Activated CD8-positive, alpha-beta memory T cell treated with anti-CD3 and anti-CD28 coated beads for 36 hours (primary cell): Measurements from ENCODE around the gene CLCA2. TPM values are rescaled to one million over a fixed set of nuclear protein-coding genes. Genes with fewer than 3 reads are reported as not detected.

Experiments
- CTCF ChIA-PET: fragments of 350-600 bp; sonication (Branson Sonifier 250); formaldehyde crosslinking; loops from one replicate; lab custom pipeline; 2021; ENCODE audit warnings: antibody characterized with exemption; lab: Charles Lee
- POLR2A ChIA-PET: fragments of 350-600 bp; sonication (Branson Sonifier 250); formaldehyde crosslinking; loops from one replicate; lab custom pipeline; 2021; ENCODE audit warnings: antibody characterized with exemption; lab: Charles Lee
- total RNA-seq, 2 experiments: library from RNA; stranded (reverse); gene quantifications; one replicate each; pipeline ENCODE4 v1.2.3, GENCODE V29; 2021

CLCA2 gene
- total RNA-seq, 2 experiments from 2014 or later = not detected

DNA sequence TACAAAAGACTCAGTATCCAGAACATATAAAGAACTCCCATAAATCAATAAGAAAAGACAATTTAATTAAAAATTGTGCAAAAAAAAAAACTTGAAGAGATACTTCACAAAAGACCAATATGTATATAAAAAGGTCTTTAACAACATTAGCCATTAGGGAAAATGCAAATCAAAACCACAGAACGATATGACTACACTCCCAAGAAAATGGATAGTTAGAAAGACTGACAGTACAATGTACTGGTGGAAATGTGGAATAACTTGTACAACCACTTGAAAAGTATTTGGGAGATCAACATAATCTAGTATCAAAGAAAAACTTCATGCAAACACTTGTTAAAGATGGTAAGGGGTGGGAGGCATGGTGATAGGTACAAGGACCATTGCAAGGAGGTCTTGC, 40.8 kb downstream of the CLCA2 start:
- ChIA-PET POLR2A (no interaction called here), CTCF (no interaction called here)

DNA sequence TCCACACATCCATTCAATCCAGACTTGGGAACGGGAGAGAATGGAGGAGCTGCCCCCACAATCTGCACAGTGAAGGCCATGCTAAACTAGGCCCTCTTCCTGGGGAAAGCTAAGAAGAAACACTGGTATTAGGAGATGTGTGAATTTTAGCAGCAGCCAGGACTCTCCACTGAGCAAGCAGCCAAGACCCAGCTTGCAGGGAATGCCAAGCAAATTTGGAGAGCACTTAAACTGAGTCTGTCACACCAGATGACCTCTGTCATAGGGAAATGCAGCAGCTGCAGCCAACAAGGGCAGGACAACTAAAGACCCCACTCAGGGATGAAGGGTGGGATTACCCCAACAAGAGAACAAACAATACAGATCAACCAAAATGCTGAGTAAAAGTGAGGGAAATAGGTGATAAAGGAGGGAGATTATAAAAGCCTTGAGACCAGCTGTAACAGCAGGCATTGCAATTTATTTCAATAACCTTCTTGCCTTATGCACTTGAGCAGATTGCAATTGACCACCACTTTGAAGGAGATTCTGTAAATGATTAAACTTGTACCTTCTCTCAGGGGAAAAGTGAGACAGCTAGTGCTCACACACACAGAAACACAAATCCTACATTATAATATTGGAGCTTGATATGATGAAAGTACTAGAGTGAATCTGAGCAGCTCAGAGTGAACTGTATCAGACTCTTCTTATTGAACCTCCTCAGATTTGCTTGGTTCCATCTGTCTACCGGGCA, 42.3 kb downstream of the CLCA2 start:
- ChIA-PET CTCF (interaction anchor here (1.2 kb wide), 1 partner anchor 8 kb away, joined by 5 read pairs; no protein-coding TSS in a partner anchor), POLR2A (no interaction called here)

DNA sequence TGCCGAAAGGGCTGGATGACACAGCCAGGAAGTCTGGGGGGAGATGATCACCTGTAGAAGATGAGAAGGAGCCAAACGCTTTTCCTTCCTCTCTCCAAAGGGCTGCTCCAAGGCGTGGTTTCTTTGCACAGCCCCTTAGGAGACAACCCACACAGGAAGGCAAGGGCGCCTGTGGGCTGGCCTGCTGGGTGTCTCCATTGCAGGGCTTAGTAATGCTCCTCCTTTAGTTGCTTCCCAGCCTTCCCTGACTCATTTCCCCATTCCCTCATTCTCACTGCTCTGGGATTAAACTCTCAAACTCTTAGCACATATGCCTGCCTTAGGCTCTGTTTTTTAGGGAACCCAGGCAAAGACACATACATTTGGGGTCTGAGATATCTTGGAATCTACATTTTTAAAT, 43.0 kb downstream of the CLCA2 start:
- ChIA-PET POLR2A (no interaction called here), CTCF (no interaction called here)

DNA sequence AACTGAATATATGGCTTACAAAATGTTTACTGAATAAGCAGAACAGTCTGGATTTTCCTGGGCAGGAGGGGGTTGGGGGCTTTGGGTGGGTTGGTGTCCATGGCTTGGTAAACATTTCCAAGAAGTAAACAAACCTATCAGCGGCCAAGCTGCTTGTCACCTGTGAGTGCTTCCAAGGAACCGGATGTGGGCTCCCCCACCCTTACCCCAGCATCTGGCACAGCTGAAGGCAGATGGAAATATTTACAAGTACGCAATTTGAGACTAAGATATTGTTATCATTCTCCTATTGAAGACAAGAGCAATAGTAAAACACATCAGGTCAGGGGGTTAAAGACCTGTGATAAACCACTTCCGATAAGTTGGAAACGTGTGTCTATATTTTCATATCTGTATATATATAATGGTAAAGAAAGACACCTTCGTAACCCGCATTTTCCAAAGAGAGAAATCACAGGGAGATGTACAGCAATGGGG, 44.6 kb downstream of the CLCA2 start, which contains the start of gene CLCA1:
Gene CLCA1 (plus strand): TSS at position 427 of the 477 bp plus-strand sequence. CDS start 45 bp downstream, at position 472.
- CTCF ChIA-PET = interaction anchor here (1.2 kb wide), 1 partner anchor 28 kb away, joined by 3 read pairs; no protein-coding TSS in a partner anchor
- POLR2A ChIA-PET = no interaction called here

DNA sequence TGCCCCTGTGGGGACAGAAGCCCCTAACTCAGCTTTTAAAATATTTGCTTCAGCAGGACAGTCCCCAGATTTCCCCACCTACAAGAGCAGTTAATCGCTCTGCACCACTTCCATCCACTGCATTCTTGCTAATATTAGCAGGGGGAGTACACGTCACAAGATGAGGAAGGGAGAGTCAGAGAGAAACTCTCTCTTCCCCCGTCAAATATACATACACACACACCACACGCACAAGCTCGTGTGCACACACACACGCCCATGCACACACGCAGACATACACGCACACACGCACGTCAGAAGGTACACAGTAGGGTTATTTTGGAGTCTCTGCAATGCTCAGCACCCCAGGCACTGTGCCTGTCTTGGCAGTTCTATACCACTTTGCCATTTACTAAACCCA, 46.9 kb downstream of the CLCA2 start:
- CTCF ChIA-PET = no interaction called here
- POLR2A ChIA-PET = no interaction called here

DNA sequence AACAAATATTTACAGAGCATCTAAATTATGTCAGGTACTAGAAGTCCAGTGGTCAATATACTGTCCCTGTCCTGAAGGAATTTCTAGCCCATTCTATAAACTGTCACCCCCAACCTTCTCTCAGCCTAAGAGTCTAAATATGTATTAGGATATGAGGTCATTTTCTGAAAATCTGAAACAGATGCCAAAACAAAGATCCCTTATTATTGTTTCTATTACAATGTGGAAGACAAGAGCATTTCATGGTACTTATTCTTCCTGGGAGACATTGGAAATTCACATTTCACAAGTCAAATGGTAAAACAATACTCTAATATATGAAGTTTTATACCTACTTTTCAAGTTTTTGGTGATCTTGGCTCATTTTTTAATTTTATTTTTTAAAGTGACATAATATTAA, 47.3 kb downstream of the CLCA2 start:
- ChIA-PET POLR2A (no interaction called here), CTCF (no interaction called here)

DNA sequence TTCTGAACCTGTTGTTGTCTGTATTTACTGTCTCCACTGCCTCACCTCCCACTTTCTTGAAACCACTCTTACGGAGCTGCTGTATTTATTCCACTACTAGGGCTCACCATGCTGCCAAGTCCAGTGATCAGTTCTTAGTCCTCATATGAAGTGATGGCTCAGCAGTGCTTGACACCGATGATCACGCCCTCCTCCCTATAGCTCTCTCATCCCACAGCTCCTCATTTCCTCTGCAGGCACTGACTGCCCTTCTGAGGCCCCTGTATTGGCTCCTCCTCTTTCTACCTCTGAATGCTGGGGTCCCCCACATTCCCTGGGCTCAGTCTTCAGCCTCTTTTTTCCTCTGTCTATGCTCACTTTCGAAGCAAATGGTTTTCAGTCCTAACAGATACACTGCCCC, 48.2 kb downstream of the CLCA2 start:
- ChIA-PET CTCF (interaction anchor here (0.5 kb wide), 1 partner anchor 192 kb away, joined by 3 read pairs; no protein-coding TSS in a partner anchor), POLR2A (no interaction called here)

DNA sequence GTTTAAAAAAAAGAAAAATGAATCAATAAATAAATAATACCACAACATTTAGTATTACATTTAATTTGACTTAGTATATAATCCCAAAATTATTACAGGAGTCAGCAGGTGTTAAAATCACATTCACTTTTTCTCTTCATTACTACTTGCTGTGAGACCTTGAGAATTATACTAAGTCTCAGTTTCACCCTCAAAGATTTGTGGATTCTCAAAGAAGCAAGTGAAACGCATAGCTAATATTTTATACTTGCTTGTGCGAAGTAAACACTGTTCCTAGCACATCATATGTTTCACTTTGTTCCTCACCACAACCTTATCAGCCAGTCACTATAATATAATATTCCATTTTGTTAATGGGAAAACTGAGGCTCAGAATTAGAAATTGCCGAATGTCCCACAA, 48.8 kb downstream of the CLCA2 start:
- CTCF ChIA-PET = interaction anchor here (0.5 kb wide), 1 partner anchor 18 kb away, joined by 3 read pairs; no protein-coding TSS in a partner anchor
- POLR2A ChIA-PET = no interaction called here

DNA sequence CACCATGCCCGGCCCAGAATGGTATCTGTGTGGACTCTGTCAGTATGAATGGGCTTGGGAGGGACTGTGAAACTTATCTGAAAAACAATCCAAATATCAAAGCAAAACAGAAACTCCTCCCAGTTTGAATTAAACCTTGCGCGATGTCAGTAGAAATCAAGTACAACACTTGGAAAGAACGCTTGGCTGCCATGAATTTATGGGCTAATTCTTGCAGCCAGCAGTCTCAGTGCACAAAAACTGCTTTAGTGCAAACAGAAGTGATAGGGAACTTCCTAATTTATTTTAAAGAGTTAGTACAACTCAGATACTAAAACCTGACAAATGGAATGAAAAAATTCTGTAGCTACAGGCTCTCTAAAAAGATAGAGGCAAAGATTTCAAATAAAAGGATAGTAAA, 53.3 kb downstream of the CLCA2 start:
- CTCF ChIA-PET = no interaction called here
- POLR2A ChIA-PET = no interaction called here

DNA sequence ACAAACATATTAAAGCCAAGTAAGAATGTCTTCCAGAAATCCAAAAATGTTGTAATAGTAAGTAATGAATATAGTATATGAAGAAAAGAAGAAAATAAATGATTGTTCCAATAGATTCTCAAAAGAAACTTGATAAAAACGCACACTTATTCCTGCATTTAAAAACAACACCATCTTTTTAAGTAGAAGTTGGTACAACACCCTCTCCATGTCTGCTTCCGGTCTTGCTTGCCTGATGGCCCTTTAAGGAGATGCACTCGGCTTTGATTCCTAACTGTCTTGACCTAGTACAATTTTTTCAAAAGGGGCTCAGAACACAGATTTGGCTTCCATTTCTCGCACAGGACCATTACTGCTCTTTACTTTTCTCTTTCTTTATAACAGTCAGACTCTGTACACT, 53.7 kb downstream of the CLCA2 start:
- POLR2A ChIA-PET = no interaction called here
- CTCF ChIA-PET = no interaction called here

DNA sequence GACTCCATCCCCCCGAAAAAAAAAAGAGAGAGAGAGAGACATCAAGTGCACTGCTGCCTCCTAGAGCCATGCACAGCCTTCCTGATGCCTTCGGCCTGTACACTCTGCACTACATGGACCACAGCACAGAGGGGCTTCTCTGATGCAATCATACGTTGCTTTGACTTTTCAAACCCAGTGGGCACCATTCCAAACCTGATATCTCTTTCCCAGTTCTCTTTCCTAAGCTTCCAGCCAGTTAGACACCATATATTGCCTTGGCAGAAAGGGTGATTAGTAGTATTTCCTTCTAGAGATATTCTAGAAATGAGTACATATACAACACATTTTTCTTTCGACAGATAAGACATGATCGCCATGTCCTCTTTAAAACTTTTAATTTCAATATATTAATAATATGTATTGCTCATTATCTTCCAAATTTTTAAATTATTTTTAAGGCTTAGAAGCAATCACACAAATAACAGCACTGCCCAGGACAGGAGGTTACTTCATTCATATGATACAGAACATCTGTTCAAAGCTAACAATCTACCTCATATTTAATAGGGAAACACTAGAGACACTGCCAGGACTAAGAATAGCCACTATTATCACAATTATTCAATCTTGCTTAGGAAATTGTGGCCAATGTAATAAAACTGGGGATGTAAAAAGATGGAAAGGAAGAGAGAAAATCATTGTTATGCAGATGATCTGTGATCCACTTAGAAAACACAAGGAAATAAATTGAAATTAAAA, 54.6 kb downstream of the CLCA2 start:
- CTCF ChIA-PET = no interaction called here
- POLR2A ChIA-PET = no interaction called here

DNA sequence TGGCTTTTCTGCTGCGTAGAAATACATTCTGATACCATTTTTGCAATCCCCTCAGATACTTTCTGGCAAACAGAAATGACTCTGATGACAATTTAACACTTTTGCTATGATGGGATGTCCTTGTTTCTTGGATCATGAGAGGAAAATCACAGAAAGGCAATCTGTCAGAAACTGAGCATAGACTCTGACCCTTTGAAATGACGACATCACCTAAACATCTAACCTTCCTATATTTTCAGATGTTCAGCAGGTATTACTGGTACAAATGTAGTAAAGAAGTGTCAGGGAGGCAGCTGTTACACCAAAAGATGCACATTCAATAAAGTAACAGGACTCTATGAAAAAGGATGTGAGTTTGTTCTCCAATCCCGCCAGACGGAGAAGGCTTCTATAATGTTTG, 58.0 kb downstream of the CLCA2 start:
- ChIA-PET POLR2A (no interaction called here), CTCF (no interaction called here)

DNA sequence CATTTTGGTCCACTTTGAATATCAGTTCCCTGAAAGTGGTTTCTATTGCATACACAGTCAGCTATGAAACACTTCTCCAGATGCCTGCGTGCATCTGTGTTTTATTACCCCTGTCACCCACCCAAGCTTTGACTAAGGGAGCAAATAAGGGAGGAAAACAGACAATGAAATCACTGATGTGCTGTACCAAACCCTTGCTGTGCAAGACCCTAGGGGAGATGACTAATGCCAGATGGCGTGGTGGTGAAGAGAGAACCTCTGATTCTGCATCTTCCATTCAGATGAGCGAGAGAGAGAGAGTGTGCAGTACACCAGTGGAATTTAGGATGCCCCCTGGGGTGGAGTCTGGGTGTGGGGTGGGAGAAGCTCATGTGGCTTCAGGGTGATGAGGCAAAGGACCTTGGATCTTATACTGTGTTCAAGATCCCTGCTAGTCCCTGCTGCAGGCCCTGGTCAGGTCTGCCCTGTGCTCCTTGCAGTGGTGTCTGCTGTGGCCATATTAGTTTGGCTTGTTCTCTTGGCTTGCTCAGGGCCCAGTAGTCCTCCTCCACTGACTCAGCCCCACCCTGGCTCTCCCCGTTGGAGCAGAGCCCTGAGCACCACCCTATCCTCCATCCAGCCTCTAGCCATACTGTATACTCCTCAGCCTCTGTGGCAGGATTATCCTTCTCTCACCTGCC, 63.3 kb downstream of the CLCA2 start:
- ChIA-PET POLR2A (no interaction called here), CTCF (interaction anchor here (5.8 kb wide), 1 partner anchor 13 kb away, joined by 18 read pairs; no protein-coding TSS in a partner anchor)

DNA sequence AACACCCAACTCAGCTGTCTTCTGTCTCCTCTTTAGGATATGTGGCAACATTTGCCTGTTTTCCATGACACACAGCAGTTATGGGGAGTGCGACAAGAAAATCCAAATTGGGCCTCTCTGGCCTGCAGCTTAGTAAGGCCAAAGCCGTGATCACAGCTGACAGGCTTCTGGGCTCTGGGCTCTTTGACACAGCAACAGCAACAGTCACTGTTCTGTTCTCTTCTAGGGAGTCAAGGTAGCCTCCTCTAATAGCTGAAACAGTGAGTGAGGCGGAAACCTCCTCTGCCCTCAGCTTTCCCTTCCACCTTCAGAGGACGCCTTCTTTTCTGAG, 63.8 kb downstream of the CLCA2 start:
- POLR2A ChIA-PET = no interaction called here
- CTCF ChIA-PET = interaction anchor here (5.8 kb wide), 1 partner anchor 12 kb away, joined by 18 read pairs; no protein-coding TSS in a partner anchor

DNA sequence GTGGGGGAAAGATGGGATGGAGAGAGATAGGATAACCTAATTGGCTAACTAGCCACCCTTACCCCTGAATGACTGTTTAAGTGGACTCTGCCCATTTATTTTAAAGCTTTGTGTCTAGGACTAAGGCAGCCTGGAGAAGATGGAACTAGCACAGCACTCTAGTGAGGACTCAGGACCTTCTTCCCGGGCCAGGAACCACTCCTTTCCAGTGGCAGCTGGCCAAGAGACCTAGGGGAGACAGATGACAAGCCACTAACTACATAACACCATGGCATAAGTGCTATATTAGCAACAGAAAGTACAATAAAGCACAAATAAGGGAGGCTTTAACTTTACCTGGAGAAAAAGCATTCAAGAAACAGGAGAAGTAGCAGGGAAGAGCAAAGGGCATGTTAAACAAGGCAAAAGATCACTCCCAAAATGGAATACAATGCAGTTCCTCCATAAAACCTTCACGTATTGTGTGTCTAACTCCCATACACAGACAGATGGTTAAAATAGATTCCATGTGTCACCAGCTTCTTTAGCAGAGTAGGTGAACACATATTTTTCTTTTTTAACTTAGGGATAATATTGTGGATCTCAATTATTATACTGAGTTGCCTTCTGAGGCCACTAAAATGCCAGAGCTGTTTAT, 65.4 kb downstream of the CLCA2 start:
- CTCF ChIA-PET = interaction anchor here (0.7 to 5.8 kb wide), 3 partner anchors 11 to 67 kb away, joined by 3 to 18 read pairs (median 4); no protein-coding TSS in a partner anchor
- POLR2A ChIA-PET = no interaction called here

DNA sequence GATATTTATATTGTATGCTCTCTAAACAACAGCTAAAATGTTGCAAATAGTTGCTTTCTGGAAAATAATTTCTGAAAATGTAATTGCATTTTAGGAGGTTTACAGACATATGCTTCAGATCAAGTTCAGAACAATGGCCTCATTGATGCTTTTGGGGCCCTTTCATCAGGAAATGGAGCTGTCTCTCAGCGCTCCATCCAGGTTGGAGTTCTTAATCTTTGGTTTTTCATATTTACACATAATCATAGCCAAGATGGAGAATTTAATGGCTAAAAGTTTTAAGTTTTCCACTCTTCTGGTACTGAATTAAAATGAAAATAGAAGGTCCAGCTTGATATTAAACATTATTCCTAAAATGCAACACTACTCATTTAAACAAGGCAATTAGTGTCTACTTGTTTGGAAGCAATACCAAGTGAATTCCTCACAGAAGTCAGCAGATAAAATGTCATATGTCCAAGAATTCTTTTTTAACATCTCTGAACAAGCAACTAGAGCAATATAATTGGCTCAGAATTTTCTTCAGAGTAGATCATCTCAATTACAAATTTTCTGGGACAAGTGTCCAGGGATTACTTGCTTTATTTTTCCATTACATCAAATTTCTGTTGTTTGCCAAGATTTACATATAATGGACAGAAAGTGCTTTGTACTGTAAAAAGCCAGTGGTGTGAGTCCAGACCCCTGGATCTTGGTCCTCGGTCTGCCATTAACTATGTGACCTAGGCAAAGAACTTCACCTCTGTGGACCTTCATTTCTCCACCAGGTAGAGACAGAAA, 67.4 kb downstream of the CLCA2 start:
- POLR2A ChIA-PET = no interaction called here

DNA sequence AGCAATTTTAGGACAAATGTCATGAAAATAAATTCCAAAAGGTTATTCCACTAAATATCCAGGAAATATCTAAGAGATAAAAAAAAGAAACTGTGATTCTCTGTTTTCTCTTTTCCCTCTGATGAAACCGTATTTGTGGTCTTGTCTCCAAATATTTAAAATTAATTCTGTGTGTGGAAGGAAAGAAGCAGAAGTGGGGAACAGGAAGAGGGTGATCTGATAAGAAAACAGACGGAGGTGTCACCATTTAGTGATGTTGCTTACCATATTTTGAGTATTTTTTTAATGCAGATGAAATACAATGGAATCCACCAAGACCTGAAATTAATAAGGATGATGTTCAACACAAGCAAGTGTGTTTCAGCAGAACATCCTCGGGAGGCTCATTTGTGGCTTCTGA, 74.3 kb downstream of the CLCA2 start:
- CTCF ChIA-PET = interaction anchor here (1.4 to 1.8 kb wide), 2 partner anchors 109 to 113 kb away, joined by 4 to 5 read pairs; no protein-coding TSS in a partner anchor
- POLR2A ChIA-PET = no interaction called here

More for the DNA sequence above, 67.4 kb downstream of the CLCA2 start:
- CTCF ChIA-PET = interaction anchor here (1.6 to 5.8 kb wide), 2 partner anchors 9 to 11 kb away, joined by 4 to 18 read pairs; no protein-coding TSS in a partner anchor

DNA sequence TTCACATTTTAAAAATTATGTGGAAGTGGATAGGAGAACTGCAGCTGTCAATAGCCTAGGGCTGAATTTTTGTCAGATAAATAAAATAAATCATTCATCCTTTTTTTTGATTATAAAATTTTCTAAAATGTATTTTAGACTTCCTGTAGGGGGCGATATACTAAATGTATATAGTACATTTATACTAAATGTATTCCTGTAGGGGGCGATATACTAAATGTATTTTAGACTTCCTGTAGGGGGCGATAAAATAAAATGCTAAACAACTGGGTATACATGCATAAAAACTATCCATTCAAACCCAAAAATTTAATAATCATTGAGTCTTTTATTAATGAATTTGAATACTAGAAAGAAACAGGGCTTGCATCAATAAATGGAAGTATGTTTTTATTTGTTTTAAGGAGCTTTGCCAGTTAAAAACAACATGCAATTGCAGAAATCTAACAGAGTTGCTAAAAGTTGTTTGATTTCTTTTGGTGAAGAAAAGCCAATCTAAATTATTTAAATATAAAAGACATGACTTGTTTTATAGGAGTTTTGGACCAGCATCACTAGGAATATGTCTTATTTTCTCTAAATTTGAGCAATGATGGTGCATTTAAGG, 76.1 kb downstream of the CLCA2 start:
- ChIA-PET POLR2A (no interaction called here), CTCF (interaction anchor here (0.7 to 2.7 kb wide), 8 partner anchors 8 to 204 kb away, joined by 3 to 18 read pairs (median 4); partner anchors contain the start of genes ODF2L and SH3GLB1)
